ENCODE results near the gene GPR68. TPM values are rescaled to one million over a fixed set of nuclear protein-coding genes. Genes with fewer than 3 reads are reported as not detected.
"Not testable (repeated sequence)": the region's sequence is repeated elsewhere in the genome, so short reads cannot be mapped to it uniquely, and the experiment has no call there.

Gene GPR68
- total and polyA plus RNA-seq, 2 experiments from 2014 or later: 0.20 to 0.42 TPM

DNA sequence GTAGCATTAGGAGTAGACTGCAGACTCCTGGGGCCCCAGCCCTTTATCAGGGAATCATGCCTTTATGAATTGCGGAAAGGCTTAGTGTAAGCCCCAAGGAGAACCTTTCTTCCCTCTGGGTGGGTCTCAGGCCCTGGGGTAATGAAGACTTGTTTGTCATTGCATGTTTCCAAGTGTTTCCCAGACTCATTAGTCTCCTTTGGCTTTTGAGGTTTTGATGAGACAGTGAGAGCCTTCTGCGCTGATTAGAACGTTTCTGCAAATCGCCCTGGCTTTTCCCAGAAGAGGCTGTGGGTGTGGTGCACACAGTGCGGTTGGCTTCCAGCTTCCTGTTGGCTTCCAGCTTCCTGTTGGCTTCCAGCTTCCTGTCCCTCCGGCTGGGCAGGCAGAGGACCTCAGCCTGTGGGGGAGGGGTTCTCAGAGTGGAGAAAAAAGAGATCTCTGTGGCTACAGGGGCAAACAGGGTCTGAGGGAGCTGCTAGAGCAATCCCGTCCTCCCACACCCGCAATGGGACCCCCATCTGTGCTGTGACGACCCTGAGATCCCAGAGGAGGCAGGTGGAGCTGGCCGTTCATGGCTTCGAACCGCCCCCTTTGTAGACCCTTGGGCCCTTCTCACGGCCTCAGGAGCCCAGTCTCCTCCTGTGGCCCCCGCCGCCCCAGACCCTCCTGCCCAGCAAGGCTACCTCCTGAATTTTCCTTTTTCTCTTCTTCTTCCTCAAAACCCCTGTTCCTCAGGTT, 42.1 kb downstream of the GPR68 start:
- WGBS (ENCODE audit: low lambda C conversion rate, missing lambda C conversion rate): 92% methylated on average over 15 of the region's 15 CpGs
- Histone ChIP-seq H2AFZ (no peak overlapping the region), H4K20me1 (ENCODE audit: insufficient read depth, poor library complexity, severe bottlenecking) (no peaks in the 10 kb centered on the region), H3K79me2 (no peaks in the 10 kb centered on the region), H3K4me1 (ENCODE audit: insufficient read depth) (no peaks in the 10 kb centered on the region), H3K9me3 (ENCODE audit: low read depth) (no peaks in the 10 kb centered on the region), H3K4me2 (no peak overlapping the region), H3K27ac (no peak overlapping the region), H3K9me2 (replicated peaks; ENCODE audit: insufficient read depth) (no peaks in the 10 kb centered on the region), H3K4me3 (no peak overlapping the region), H3K27me3 (no peaks in the 10 kb centered on the region), H3K36me3 (replicated peaks; ENCODE audit: insufficient read depth, low read depth) (no peaks in the 10 kb centered on the region)
- TF ChIP-seq EZH2phosphoT487 (IDR thresholded peaks at IDR 0.05; ENCODE audit: low read depth, severe bottlenecking, unreplicated experiment) (no peak), EZH2 (IDR thresholded peaks at IDR 0.05; ENCODE audit: borderline replicate concordance) (no peak)
- DNase-seq (ENCODE audit: low spot score): no peak

- H3K36me3 ChIP-seq (replicated peaks; ENCODE audit: insufficient read depth, low read depth); H3K4me3 ChIP-seq; H3K27me3 ChIP-seq; H3K9me3 ChIP-seq (ENCODE audit: low read depth); H3K9me2 ChIP-seq (replicated peaks; ENCODE audit: insufficient read depth); DNase-seq (ENCODE audit: low spot score); H3K4me1 ChIP-seq (ENCODE audit: insufficient read depth); H3K4me2 ChIP-seq; H4K20me1 ChIP-seq (ENCODE audit: insufficient read depth, poor library complexity, severe bottlenecking); H2AFZ ChIP-seq; H3K79me2 ChIP-seq; H3K27ac ChIP-seq: not testable (repeated sequence)
- 94% methylated on average over 6 of the region's 6 CpGs for WGBS (ENCODE audit: low lambda C conversion rate, missing lambda C conversion rate)
These were observed 43.7 kb downstream of the GPR68 start for GRCh38 chr14:91200802-91201201.

- H3K79me2 ChIP-seq: no peaks in the 10 kb centered on the region
These were observed 46.9 kb downstream of the GPR68 start for GRCh38 chr14:91197631-91198030.

DNA sequence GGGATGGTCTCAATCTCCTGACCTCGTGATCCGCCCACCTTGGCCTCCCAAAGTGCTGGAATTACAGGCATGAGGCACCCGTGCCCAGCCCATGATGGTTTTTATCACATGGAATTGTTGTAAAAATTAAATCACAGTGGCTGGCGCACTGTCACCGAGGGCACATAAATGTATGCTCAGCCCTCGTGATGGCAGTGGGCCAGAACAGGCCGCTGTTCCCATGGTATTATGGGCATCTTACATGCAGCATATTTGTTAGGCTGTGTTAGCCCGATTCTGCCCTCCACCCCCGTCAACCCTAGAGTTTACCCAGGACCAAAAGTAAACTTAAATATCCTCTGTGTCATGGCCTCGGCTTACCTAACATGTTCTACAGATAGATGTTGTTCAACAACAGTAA, 48.6 kb downstream of the GPR68 start:
- Histone ChIP-seq H3K4me2 (no peak overlapping the region), H3K4me1 (ENCODE audit: insufficient read depth) (no peaks in the 10 kb centered on the region), H3K36me3 (replicated peaks; ENCODE audit: insufficient read depth, low read depth) (no peaks in the 10 kb centered on the region), H3K79me2 (no peaks in the 10 kb centered on the region), H3K27ac (no peak overlapping the region), H3K9me2 (replicated peaks; ENCODE audit: insufficient read depth) (no peaks in the 10 kb centered on the region), H3K9me3 (ENCODE audit: low read depth) (no peaks in the 10 kb centered on the region), H3K27me3 (no peaks in the 10 kb centered on the region), H3K4me3 (no peak overlapping the region), H2AFZ (no peak overlapping the region), H4K20me1 (ENCODE audit: insufficient read depth, poor library complexity, severe bottlenecking) (no peaks in the 10 kb centered on the region)
- no peak for TF ChIP-seq EZH2 (IDR thresholded peaks at IDR 0.05; ENCODE audit: borderline replicate concordance)
- TF ChIP-seq CTCF (IDR thresholded peaks at IDR 0.05; ENCODE audit: poor library complexity): no peak
- TF ChIP-seq EZH2phosphoT487 (IDR thresholded peaks at IDR 0.05; ENCODE audit: low read depth, severe bottlenecking, unreplicated experiment): no peak
- WGBS (ENCODE audit: low lambda C conversion rate, missing lambda C conversion rate): 92% methylated on average over 10 of the region's 10 CpGs
- no peak for DNase-seq (ENCODE audit: low spot score)

More at GRCh38 chr14:91197631-91198030, 46.9 kb downstream of the GPR68 start:
- no peak for DNase-seq (ENCODE audit: low spot score)
- H4K20me1 ChIP-seq (ENCODE audit: insufficient read depth, poor library complexity, severe bottlenecking): no peaks in the 10 kb centered on the region
- H3K4me1 ChIP-seq (ENCODE audit: insufficient read depth): no peaks in the 10 kb centered on the region
- H3K9me2 ChIP-seq (replicated peaks; ENCODE audit: insufficient read depth): no peaks in the 10 kb centered on the region
- H3K27ac ChIP-seq: no peak overlapping the region
- no peak overlapping the region for H3K4me2 ChIP-seq
- no peaks in the 10 kb centered on the region for H3K27me3 ChIP-seq
- TF ChIP-seq EZH2 (IDR thresholded peaks at IDR 0.05; ENCODE audit: borderline replicate concordance) (no peak), EZH2phosphoT487 (IDR thresholded peaks at IDR 0.05; ENCODE audit: low read depth, severe bottlenecking, unreplicated experiment) (no peak), CTCF (IDR thresholded peaks at IDR 0.05; ENCODE audit: poor library complexity) (no peak)
- no peaks in the 10 kb centered on the region for H3K36me3 ChIP-seq (replicated peaks; ENCODE audit: insufficient read depth, low read depth)
- H3K4me3 ChIP-seq: no peak overlapping the region
- H2AFZ ChIP-seq: no peak overlapping the region
- no peaks in the 10 kb centered on the region for H3K9me3 ChIP-seq (ENCODE audit: low read depth)
